Adrenal gland (tissue), 5 donors: ENCODE data around the gene PIWIL4.

Experiments used
- POLR2A ChIP-seq, 2 donors: fragments of 450-650 bp; IDR thresholded peaks; one replicate each; pipeline ENCODE4 v1.6.1; 2017; ENCODE audit warnings: antibody characterized with exemption in 2 of 2, mild to moderate bottlenecking in 2 of 2, moderate library complexity in 1 of 2
- TF ChIP-seq, protein P1 (sequence below), 6 experiments: fragments of 450-650 bp in 4 of 6; fragments of 200-600 bp in 2 of 6; sonication (generic) in 1 of 6; IDR thresholded peaks; 1 replicate in 5 of 6; 2 replicates in 1 of 6; pipeline versions ENCODE4 v1.5.1 to v1.8.0; 2016 to 2021; ENCODE audit warnings: antibody characterized with exemption in 6 of 6, mild to moderate bottlenecking in 2 of 6, moderate library complexity in 1 of 6
- donor health status: DM: no; HTN: no; CAD: no.

GRCh38 chr11:94544646-94545263 is 22.4 kb upstream of the PIWIL4 start:
- no peak for TF ChIP-seq POLR2A (IDR thresholded peaks at IDR 0.05)
- TF ChIP-seq, protein P1, sequence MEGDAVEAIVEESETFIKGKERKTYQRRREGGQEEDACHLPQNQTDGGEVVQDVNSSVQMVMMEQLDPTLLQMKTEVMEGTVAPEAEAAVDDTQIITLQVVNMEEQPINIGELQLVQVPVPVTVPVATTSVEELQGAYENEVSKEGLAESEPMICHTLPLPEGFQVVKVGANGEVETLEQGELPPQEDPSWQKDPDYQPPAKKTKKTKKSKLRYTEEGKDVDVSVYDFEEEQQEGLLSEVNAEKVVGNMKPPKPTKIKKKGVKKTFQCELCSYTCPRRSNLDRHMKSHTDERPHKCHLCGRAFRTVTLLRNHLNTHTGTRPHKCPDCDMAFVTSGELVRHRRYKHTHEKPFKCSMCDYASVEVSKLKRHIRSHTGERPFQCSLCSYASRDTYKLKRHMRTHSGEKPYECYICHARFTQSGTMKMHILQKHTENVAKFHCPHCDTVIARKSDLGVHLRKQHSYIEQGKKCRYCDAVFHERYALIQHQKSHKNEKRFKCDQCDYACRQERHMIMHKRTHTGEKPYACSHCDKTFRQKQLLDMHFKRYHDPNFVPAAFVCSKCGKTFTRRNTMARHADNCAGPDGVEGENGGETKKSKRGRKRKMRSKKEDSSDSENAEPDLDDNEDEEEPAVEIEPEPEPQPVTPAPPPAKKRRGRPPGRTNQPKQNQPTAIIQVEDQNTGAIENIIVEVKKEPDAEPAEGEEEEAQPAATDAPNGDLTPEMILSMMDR (IDR thresholded peaks at IDR 0.05): no peak
